Urothelium cell line (cell line): ENCODE results near the gene MAP3K7CL.
A peak's percentile ranks its signal among the peaks of the same experiment; 100 is the strongest.

ENCODE experiments used
- DNase-seq: peaks from one replicate; pipeline ENCODE4 v3.0.0; 2011; ENCODE audit warnings: low spot score, mixed read lengths
- FAIRE-seq: peaks from 2 replicates; lab custom pipeline; 2011; peaks lifted over from hg19 to GRCh38; lab: Jason Lieb, UNC

MAP3K7CL gene

GRCh38 chr21:29193072-29193471 is 62.6 kb downstream of the MAP3K7CL start:
- DNase-seq (no peak), FAIRE-seq (no peak)

GRCh38 chr21:29193901-29194300 is 63.5 kb downstream of the MAP3K7CL start:
- FAIRE-seq: no peak
- no peak for DNase-seq

GRCh38 chr21:29194342-29194741 is 63.9 kb downstream of the MAP3K7CL start:
- DNase-seq (no peak), FAIRE-seq (no peak)

GRCh38 chr21:29194847-29195246 is 64.4 kb downstream of the MAP3K7CL start:
- FAIRE-seq (no peak), DNase-seq (no peak)

GRCh38 chr21:29195981-29196669 is 65.7 kb downstream of the MAP3K7CL start:
- FAIRE-seq (peak; percentile 84), DNase-seq (peak; percentile 93)

- FAIRE-seq (no peak), DNase-seq (no peak)
These were observed 66.3 kb downstream of the MAP3K7CL start for GRCh38 chr21:29196670-29197191.

GRCh38 chr21:29201186-29201585 is 70.7 kb downstream of the MAP3K7CL start:
- FAIRE-seq: no peak
- DNase-seq: no peak

- FAIRE-seq (peak; percentile 44), DNase-seq (no peak)
These were observed 74.6 kb downstream of the MAP3K7CL start for GRCh38 chr21:29205009-29205408.

GRCh38 chr21:29205988-29206387 is 75.5 kb downstream of the MAP3K7CL start:
- FAIRE-seq (peak; percentile 56), DNase-seq (no peak)

- FAIRE-seq: no peak
- DNase-seq: no peak
These were observed 76.0 kb downstream of the MAP3K7CL start for GRCh38 chr21:29206445-29206844.

- FAIRE-seq (no peak), DNase-seq (no peak)
These were observed 76.8 kb downstream of the MAP3K7CL start for GRCh38 chr21:29207201-29207600.

GRCh38 chr21:29208044-29208681 is 77.7 kb downstream of the MAP3K7CL start:
- FAIRE-seq (no peak), DNase-seq (no peak)

GRCh38 chr21:29208682-29209059 is 78.2 kb downstream of the MAP3K7CL start:
- DNase-seq: no peak
- FAIRE-seq: no peak

GRCh38 chr21:29209696-29210095 is 79.3 kb downstream of the MAP3K7CL start:
- no peak for DNase-seq
- FAIRE-seq: no peak

- FAIRE-seq (no peak), DNase-seq (no peak)
These were observed 80.8 kb downstream of the MAP3K7CL start for GRCh38 chr21:29211205-29211604.

GRCh38 chr21:29212446-29212845 is 82.0 kb downstream of the MAP3K7CL start:
- no peak for FAIRE-seq
- no peak for DNase-seq

- peak; percentile 99 for FAIRE-seq
These were observed 83.3 kb downstream of the MAP3K7CL start for GRCh38 chr21:29213513-29214385.

GRCh38 chr21:29215709-29216108 is 85.3 kb downstream of the MAP3K7CL start:
- DNase-seq: no peak
- no peak for FAIRE-seq

More at GRCh38 chr21:29213513-29214385, 83.3 kb downstream of the MAP3K7CL start:
- DNase-seq: no peak

- FAIRE-seq: peak; percentile 88
- peak; percentile 60 for DNase-seq
These were observed 87.4 kb downstream of the MAP3K7CL start for GRCh38 chr21:29217818-29218291.

GRCh38 chr21:29218749-29219148 is 88.3 kb downstream of the MAP3K7CL start:
- FAIRE-seq (no peak), DNase-seq (no peak)

- DNase-seq: no peak
- no peak for FAIRE-seq
These were observed 88.8 kb downstream of the MAP3K7CL start for GRCh38 chr21:29219165-29219770.
